PC-9 (cell line): ENCODE data around the gene DISC1.

Source experiments
- CTCF ChIP-seq: fragments of 200-600 bp; sonication (generic); conservative IDR thresholded peaks from 2 replicates; pipeline ENCODE4 v1.6.1; 2017; ENCODE audit warnings: mixed run types, antibody characterized with exemption, mild to moderate bottlenecking, moderate library complexity
- EZH2 ChIP-seq: fragments of 200-600 bp; sonication (generic); IDR thresholded peaks from 2 replicates; pipeline ENCODE4 v1.8.0; 2017; ENCODE audit warnings: antibody characterized with exemption, low read depth

- no peak for TF ChIP-seq EZH2
- no peak for TF ChIP-seq CTCF
These were observed 241.0 kb downstream of the DISC1 start for GRCh38 chr1:231867607-231868006.
